ENCODE measurements around the gene EED.
A peak's percentile ranks its signal among the peaks of the same experiment; 100 is the strongest.
"Not testable (repeated sequence)": the region's sequence is repeated elsewhere in the genome, so short reads cannot be mapped to it uniquely, and the experiment has no call there.

Gene EED

GRCh38 chr11:86249307-86250098 is 5.0 kb downstream of the EED start:
- DNase-seq, result no peak

GRCh38 chr11:86251345-86251744 is 6.8 kb downstream of the EED start:
- no peak for DNase-seq

GRCh38 chr11:86255896-86256295 is 11.3 kb downstream of the EED start:
- no peak for DNase-seq

GRCh38 chr11:86256608-86257007 is 12.1 kb downstream of the EED start:
- DNase-seq, result no peak

GRCh38 chr11:86257446-86257845 is 12.9 kb downstream of the EED start:
- DNase-seq, result no peak

- DNase-seq, result no peak
Measured at GRCh38 chr11:86259730-86260129, 15.2 kb downstream of the EED start.

GRCh38 chr11:86261328-86261727 is 16.8 kb downstream of the EED start:
- DNase-seq, result no peak

GRCh38 chr11:86262387-86262786 is 17.8 kb downstream of the EED start:
- no peak for DNase-seq

- no peak for DNase-seq
Measured at GRCh38 chr11:86264649-86265048, 20.1 kb downstream of the EED start.

- no peak for DNase-seq
Measured at GRCh38 chr11:86265194-86265593, 20.6 kb downstream of the EED start.

- DNase-seq, result no peak
Measured at GRCh38 chr11:86269645-86270044, 25.1 kb downstream of the EED start.

GRCh38 chr11:86274503-86274902 is 29.9 kb downstream of the EED start:
- no peak for DNase-seq

- no peak for DNase-seq
Measured at GRCh38 chr11:86274999-86275398, 30.4 kb downstream of the EED start.

GRCh38 chr11:86275493-86276370 is 31.2 kb downstream of the EED start:
- DNase-seq, result peak; percentile 96

- no peak for DNase-seq
Measured at GRCh38 chr11:86277741-86278140, 33.2 kb downstream of the EED start.

GRCh38 chr11:86278226-86278625 is 33.7 kb downstream of the EED start:
- no peak for DNase-seq

- no peak for DNase-seq
Measured at GRCh38 chr11:86279747-86280146, 35.2 kb downstream of the EED start.

GRCh38 chr11:86287468-86287796 is 42.9 kb downstream of the EED start:
- no peak for DNase-seq

- DNase-seq, result no peak
Measured at GRCh38 chr11:86288776-86289507, 44.4 kb downstream of the EED start.

GRCh38 chr11:86289508-86290280 is 45.1 kb downstream of the EED start:
- DNase-seq, result not testable (repeated sequence)

GRCh38 chr11:86291466-86292262 is 47.1 kb downstream of the EED start:
- DNase-seq, result peak; percentile 32

Data from DMS79 treated with DMSO at 0.1 percent for 48 hours (cell line).